ENCODE measurements around the gene PLOD1. TPM values are rescaled to one million over a fixed set of nuclear protein-coding genes. Genes with fewer than 3 reads are reported as not detected.
"Not testable (repeated sequence)": the region's sequence is repeated elsewhere in the genome, so short reads cannot be mapped to it uniquely, and the experiment has no call there.

The PLOD1 gene
- total RNA-seq, 2 donors from 2014 or later = 73.6 to 80.2 TPM

GRCh38 chr1:11930571-11931445 lies 3.7 kb upstream of the PLOD1 start:
- WGBS = 63% methylated on average over 7 of the region's 7 CpGs
- H3K4me3 ChIP-seq = no peak overlapping the region
- H3K4me1 ChIP-seq (replicated peaks) = no peaks in the 10 kb centered on the region
- H3K9me3 ChIP-seq = no peaks in the 10 kb centered on the region
- H3K36me3 ChIP-seq = no peaks in the 10 kb centered on the region
- intact Hi-C loops (cut with DNase I) = loop anchor here (5.0 kb wide), 1 partner anchor 46 kb away; no protein-coding TSS in a partner anchor
- DNase-seq (ENCODE audit: low spot score) = no peak
- H3K27ac ChIP-seq = no peak overlapping the region
- TF ChIP-seq POLR2AphosphoS5 (IDR thresholded peaks at IDR 0.05) (no peak), POLR2A (IDR thresholded peaks at IDR 0.05) (no peak)
- TF ChIP-seq, protein P1, sequence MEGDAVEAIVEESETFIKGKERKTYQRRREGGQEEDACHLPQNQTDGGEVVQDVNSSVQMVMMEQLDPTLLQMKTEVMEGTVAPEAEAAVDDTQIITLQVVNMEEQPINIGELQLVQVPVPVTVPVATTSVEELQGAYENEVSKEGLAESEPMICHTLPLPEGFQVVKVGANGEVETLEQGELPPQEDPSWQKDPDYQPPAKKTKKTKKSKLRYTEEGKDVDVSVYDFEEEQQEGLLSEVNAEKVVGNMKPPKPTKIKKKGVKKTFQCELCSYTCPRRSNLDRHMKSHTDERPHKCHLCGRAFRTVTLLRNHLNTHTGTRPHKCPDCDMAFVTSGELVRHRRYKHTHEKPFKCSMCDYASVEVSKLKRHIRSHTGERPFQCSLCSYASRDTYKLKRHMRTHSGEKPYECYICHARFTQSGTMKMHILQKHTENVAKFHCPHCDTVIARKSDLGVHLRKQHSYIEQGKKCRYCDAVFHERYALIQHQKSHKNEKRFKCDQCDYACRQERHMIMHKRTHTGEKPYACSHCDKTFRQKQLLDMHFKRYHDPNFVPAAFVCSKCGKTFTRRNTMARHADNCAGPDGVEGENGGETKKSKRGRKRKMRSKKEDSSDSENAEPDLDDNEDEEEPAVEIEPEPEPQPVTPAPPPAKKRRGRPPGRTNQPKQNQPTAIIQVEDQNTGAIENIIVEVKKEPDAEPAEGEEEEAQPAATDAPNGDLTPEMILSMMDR (IDR thresholded peaks at IDR 0.05) = no peak
- H3K27me3 ChIP-seq (replicated peaks; ENCODE audit: insufficient read depth) = no peaks in the 10 kb centered on the region

- WGBS = 94% methylated on average over 10 of the region's 10 CpGs
- no peaks in the 10 kb centered on the region for H3K4me1 ChIP-seq (replicated peaks)
Observed at GRCh38 chr1:11931845-11932244, 2.7 kb upstream of the PLOD1 start.

GRCh38 chr1:11935057-11935412 lies 518 bp downstream of the PLOD1 start:
- no peak for DNase-seq (ENCODE audit: low spot score)
- TF ChIP-seq POLR2A (IDR thresholded peaks at IDR 0.05) (no peak), POLR2AphosphoS5 (IDR thresholded peaks at IDR 0.05) (no peak)
- TF ChIP-seq, protein P1 (IDR thresholded peaks at IDR 0.05) = no peak
- Histone ChIP-seq H3K9me3 (no peaks in the 10 kb centered on the region), H3K36me3 (no peaks in the 10 kb centered on the region), H3K27ac (peak overlapping the region; percentile 72 to 90), H3K4me3 (peak overlapping the region; percentile 55 to 79), H3K4me1 (replicated peaks) (no peaks in the 10 kb centered on the region), H3K27me3 (replicated peaks; ENCODE audit: insufficient read depth) (no peaks in the 10 kb centered on the region)
- intact Hi-C loops (cut with DNase I) = no loop called here
- WGBS = 10% methylated on average over 2 of the region's 2 CpGs

More at GRCh38 chr1:11931845-11932244, 2.7 kb upstream of the PLOD1 start:
- intact Hi-C loops (cut with DNase I) = loop anchor here (5.0 kb wide), 1 partner anchor 45 kb away; no protein-coding TSS in a partner anchor
- Histone ChIP-seq H3K36me3 (no peaks in the 10 kb centered on the region), H3K9me3 (no peaks in the 10 kb centered on the region), H3K27ac (no peak overlapping the region), H3K4me3 (no peak overlapping the region), H3K27me3 (replicated peaks; ENCODE audit: insufficient read depth) (no peaks in the 10 kb centered on the region)
- TF ChIP-seq, protein P1 (IDR thresholded peaks at IDR 0.05) = no peak
- TF ChIP-seq POLR2AphosphoS5 (IDR thresholded peaks at IDR 0.05) = no peak
- no peak for DNase-seq (ENCODE audit: low spot score)

DNA sequence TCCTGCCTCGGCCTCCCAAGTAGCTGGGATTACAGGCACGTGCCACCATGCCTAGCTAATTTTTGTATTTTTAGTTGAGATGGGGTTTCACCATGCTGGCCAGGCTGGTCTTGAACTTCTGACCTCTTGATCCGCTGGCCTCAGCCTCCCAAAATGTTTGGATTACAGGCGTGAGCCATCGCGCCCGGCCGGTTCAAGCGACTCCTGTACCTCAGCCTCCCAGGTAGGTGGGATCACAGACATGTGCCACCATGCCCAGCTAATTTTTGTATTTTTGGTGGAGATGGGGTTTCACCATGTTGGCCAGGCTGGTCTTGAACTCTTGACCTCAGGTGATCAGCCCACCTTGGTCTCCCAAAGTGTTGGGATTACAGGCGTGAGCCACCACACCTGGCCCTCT lies 1.2 kb downstream of the PLOD1 start:
- H3K27me3 ChIP-seq (replicated peaks; ENCODE audit: insufficient read depth); H3K4me1 ChIP-seq (replicated peaks); H3K9me3 ChIP-seq; H3K27ac ChIP-seq; intact Hi-C loops (cut with DNase I); DNase-seq (ENCODE audit: low spot score); H3K36me3 ChIP-seq; H3K4me3 ChIP-seq: not testable (repeated sequence)
- WGBS = 78% methylated on average over 10 of the region's 10 CpGs

DNA sequence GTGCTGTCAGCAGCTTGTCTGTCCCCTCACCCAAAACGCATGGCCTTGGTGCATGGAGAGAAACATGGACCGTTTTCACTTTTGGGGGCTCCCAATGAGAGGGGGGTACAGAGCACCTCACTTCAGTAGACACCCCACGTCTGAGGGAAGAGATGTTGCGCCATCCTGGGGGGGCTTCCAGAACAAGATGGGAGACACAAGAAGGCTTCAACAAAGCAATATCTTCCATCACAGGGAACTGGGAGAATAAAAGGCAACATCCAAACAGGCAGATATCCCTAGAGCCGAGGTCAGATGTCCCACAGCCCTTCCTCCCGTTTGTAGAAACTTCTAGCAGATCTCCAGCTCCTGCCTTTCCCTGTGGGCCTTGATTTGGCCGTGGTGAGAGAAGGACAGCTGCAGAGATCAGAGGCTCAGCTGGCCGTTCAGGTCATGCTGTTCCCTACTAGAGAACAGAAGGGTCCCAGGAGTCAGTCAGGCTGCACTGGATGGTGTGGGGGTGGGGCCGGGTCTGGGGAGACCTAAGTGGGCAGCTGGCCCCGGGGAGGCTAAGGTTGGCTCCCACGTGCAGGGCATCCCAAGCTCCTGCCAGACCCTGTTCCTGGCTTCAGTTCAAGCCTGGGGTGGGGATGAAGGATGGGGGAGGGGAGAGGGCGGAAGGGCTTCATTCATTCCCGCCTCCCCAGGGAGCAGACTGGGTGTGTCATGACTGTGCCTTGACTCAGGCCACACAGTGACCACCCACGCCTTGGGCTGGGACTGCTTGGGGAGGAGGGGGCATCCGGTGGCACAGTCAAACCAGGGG lies 4.4 kb downstream of the PLOD1 start:
- Histone ChIP-seq H3K4me3 (no peak overlapping the region), H3K27me3 (replicated peaks; ENCODE audit: insufficient read depth) (no peaks in the 10 kb centered on the region), H3K9me3 (no peaks in the 10 kb centered on the region), H3K4me1 (replicated peaks) (no peaks in the 10 kb centered on the region), H3K36me3 (no peaks in the 10 kb centered on the region), H3K27ac (no peak overlapping the region)
- intact Hi-C loops (cut with DNase I) = no loop called here
- TF ChIP-seq POLR2AphosphoS5 (IDR thresholded peaks at IDR 0.05) = no peak
- DNase-seq (ENCODE audit: low spot score) = no peak
- WGBS = 60% methylated on average over 15 of the region's 15 CpGs

DNA sequence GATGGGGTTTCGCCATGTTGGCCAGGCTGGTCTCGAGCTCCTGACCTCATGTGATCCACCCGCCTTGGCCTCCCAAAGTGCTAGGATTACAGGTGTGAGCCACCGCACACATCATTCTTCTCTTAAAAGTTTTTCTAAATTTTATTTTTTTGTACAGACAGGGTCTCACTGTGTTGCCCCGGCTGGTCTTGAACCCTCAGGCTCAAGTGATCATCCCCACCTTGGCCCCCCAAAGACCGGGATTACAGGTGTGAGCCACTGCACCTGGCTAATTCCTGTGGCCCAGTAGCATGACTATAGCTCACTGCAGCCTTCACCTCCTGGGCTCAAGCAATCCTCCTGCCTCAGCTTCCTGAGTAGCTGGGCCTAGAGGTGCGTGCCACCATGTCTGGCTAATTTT lies 5.3 kb downstream of the PLOD1 start:
- intact Hi-C loops (cut with DNase I) = not testable (repeated sequence)

More for the DNA sequence above, 5.3 kb downstream of the PLOD1 start:
- not testable (repeated sequence) for H3K4me3 ChIP-seq; DNase-seq (ENCODE audit: low spot score); H3K27ac ChIP-seq; H3K9me3 ChIP-seq; H3K36me3 ChIP-seq; H3K4me1 ChIP-seq (replicated peaks); H3K27me3 ChIP-seq (replicated peaks; ENCODE audit: insufficient read depth)
- 96% methylated on average over 7 of the region's 7 CpGs for WGBS
